NCI-H146 (cell line): ENCODE measurements around the gene OSTF1.

Experiments
- DNase-seq: peaks from one replicate; lab custom pipeline; 2025; lab: John Stamatoyannopoulos, UW

The OSTF1 gene

DNA sequence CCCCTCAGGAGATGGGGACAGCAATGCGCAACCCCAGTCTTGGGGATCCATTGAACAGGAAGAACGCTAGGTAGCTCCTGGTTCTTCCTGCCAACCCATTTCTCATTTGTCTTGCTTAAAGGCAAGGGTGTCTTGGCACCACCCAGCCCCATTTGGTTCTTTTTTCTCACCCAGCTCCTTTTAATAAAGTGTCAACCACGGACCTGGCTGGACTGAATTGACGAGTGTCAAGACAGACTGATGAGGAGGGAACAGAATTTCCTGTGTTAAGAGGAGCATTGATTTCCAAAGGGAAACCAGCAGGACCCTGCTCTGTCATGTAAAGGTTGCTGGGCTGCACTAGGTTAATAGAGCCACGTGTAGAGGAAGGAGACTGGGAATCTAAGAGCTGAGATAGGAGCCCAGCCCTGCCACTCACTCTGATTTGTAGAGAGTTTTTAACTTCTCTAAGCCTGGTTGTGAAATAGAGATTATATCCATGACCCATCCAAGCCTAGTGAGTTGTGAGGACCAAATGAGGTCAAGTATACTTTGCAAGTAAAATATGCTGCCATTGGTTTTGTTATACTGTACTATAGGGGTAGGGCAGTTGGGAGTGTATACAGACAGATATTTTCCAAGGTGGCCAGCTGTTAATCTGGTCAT, 33.7 kb downstream of the OSTF1 start:
- no peak for DNase-seq

DNA sequence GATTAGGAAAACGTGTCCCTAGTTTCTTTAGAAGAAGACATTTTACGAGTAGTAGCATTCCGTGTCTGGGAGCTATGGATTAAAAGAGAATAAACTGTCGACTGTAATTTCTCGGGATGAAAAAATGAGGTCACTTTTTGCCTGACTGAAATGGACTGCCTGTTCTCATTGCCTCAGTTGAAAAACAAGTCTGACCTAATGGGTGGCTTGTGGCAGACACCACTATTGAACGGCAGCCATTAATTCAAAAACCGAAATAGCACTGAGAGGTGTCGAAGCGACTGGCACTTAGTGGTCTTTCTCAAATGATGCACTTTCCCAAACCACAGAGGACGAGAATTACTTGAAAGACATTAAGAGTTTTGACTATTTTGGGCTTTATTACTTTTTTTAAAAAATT, 35.4 kb downstream of the OSTF1 start:
- DNase-seq: no peak

GRCh38 chr9:75128535-75128934, 40.2 kb downstream of the OSTF1 start:
- no peak for DNase-seq

- no peak for DNase-seq
These were observed 41.9 kb downstream of the OSTF1 start for GRCh38 chr9:75130172-75130571.

- DNase-seq: no peak
These were observed 42.4 kb downstream of the OSTF1 start for GRCh38 chr9:75130621-75131230.

DNA sequence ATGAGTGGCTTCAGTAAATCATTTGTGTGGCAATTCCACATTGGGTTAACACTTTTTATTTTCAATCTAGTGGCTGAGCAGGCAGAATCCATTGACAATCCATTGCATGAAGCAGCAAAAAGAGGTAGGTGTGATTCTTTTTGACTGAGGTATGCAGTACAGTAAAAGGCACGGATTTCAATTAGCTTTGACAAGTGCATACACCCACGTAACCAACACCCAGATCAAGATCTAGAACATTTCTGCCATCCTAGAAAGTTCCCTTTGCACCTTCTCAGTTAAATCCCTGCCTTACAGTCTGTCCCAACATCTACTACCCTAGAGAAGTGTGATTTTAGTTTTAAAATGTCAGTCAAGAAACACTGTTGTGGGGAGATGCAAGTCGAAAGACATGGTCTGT, 43.4 kb downstream of the OSTF1 start:
- no peak for DNase-seq

GRCh38 chr9:75132244-75132643, 43.9 kb downstream of the OSTF1 start:
- DNase-seq: no peak

DNA sequence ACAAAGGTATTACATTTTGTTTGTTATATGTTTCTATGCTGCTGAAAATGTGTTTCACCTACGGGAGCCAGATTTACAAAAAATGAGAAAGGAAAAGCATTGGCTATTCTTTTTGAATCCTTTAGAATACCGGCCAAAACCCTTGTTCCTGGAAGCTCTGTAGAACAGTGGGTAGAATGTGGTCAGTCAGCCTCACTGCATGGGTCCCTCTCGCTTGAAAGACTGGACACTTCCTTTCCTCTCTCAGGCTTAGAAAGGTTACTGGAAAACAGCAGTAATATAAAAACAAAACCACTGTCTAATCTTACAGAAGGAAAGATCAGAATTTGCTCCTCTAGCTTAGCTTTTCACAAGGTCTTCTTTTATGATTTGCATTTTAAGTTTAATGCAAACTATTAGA, 45.1 kb downstream of the OSTF1 start:
- no peak for DNase-seq

- DNase-seq: no peak
These were observed 46.2 kb downstream of the OSTF1 start for GRCh38 chr9:75134495-75134894.

GRCh38 chr9:75138260-75139040, 50.1 kb downstream of the OSTF1 start:
- DNase-seq: no peak

- no peak for DNase-seq
These were observed 50.9 kb downstream of the OSTF1 start for GRCh38 chr9:75139201-75139600.

GRCh38 chr9:75140261-75140660, 51.9 kb downstream of the OSTF1 start:
- DNase-seq: no peak

DNA sequence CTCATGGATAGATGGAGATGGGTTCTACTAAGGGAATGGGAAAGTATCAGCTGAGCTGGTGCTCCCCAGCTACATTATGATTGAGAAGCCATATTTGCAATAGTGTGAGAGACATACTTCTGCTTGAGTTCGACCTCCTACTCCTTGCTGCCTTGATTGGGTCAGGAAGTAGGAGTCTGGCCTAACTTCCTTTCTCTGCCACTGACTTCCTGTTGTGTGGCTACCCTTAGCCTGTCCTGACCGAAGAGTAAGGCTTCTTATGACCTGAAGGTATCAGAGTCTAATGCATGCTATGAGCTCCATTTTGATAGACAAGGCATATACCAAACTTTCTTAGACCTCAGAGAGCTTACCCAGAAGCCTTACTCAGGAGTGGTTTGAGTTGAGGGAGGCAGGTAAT, 53.9 kb downstream of the OSTF1 start:
- no peak for DNase-seq

- DNase-seq: no peak
These were observed 57.9 kb downstream of the OSTF1 start for GRCh38 chr9:75146229-75146628.

GRCh38 chr9:75147638-75148037, 59.3 kb downstream of the OSTF1 start:
- no peak for DNase-seq

GRCh38 chr9:75148561-75148960, 60.2 kb downstream of the OSTF1 start:
- DNase-seq: no peak

- DNase-seq: no peak
These were observed 61.5 kb downstream of the OSTF1 start for GRCh38 chr9:75149841-75150241.

GRCh38 chr9:75150512-75150911, 62.2 kb downstream of the OSTF1 start:
- no peak for DNase-seq

GRCh38 chr9:75152416-75152815, 64.1 kb downstream of the OSTF1 start:
- DNase-seq: no peak

- no peak for DNase-seq
These were observed 68.5 kb downstream of the OSTF1 start for GRCh38 chr9:75156858-75157257.

DNA sequence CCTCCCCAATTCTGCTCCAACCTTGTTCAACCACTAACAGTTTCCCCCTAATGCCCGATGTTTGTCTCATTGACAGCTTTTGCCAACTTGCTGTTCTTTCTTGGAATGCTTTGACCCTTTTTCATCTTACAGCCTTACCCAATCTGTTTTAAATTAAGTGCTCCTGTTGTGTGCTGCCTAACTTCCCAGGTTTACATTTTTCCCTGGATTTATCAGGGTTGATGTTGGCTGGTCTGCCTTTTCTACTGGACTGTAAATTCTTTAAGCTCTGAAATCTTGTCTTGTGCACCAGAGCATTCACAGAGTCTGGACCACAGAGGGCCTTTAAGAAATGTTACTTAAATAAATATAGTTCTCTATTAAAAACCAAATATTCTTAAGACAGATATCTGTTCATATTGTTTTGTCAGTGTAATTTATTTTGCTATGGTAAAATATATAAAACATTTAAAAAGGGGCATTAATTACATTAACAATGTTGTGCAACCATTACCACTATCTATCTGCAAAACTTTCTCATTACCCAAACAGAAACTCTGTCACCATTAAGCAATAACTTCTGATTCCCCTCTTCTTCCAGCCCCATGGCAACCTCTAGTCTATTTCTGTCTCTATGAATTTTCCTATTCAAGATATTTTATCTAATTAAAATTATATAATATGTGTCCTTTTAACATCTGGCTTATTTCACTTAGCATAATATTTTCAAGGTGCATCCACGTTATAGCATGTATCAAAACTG, 73.0 kb downstream of the OSTF1 start:
- no peak for DNase-seq

DNA sequence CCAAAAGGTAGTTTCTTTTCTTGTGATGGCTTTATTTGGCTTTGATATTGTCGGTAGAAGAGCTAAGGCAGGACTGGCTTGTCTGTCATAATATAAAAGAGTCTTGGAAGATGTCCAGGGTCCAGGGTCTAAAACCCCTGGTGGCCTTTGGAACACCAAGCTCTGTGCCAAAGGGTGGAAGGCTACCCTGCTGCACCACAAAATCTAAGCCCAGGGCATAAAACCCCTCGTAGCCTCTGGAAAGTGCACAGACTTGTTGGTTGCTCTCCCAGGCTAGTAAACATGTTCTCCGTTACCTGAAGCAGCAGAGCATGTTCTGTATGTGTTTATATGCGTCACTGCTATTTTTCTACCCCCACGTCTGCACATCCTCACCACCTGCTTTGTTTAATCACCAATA, 75.5 kb downstream of the OSTF1 start:
- DNase-seq: no peak

GRCh38 chr9:75164573-75164972, 76.3 kb downstream of the OSTF1 start:
- DNase-seq: no peak
